Activated CD8-positive, alpha-beta T cell treated with anti-CD3 and anti-CD28 coated beads, Interleukin-2, amount 10 ng/mL, durations not matched to agents 7 days and 5 days (primary cell): ENCODE results near the gene ALPI. TPM values are rescaled to one million over a fixed set of nuclear protein-coding genes. Genes with fewer than 3 reads are reported as not detected.

ENCODE experiments used
- ATAC-seq: fragments of 150-1000 bp; cut with Tn5 transposase; one replicate; pipeline ENCODE4 v1.10.0; 2021; ENCODE audit warnings: moderate library complexity
- CTCF ChIA-PET: fragments of 350-600 bp; sonication (Branson Sonifier 250); formaldehyde crosslinking; loops from one replicate; lab custom pipeline; 2021; ENCODE audit warnings: antibody characterized with exemption; lab: Charles Lee
- POLR2A ChIA-PET: fragments of 350-600 bp; sonication (Branson Sonifier 250); formaldehyde crosslinking; loops from one replicate; lab custom pipeline; 2021; ENCODE audit warnings: antibody characterized with exemption; lab: Charles Lee
- DNase-seq: peaks from one replicate; pipeline ENCODE4 v3.0.0-alpha.2; 2020
- H3K27ac Mint-ChIP-seq: one replicate; pipeline ENCODE4 v1.8.0; 2021; ENCODE audit warnings: mild to moderate bottlenecking, mixed read lengths
- H3K27me3 Mint-ChIP-seq: one replicate; pipeline ENCODE4 v1.8.0; 2021; ENCODE audit warnings: low read depth, mixed read lengths
- H3K36me3 Mint-ChIP-seq: one replicate; pipeline ENCODE4 v1.8.0; 2021; ENCODE audit warnings: low read depth, mixed read lengths
- H3K4me1 Mint-ChIP-seq: one replicate; pipeline ENCODE4 v1.8.0; 2021; ENCODE audit warnings: low read depth, mixed read lengths
- H3K4me3 Mint-ChIP-seq: one replicate; pipeline ENCODE4 v1.8.0; 2021; ENCODE audit warnings: mild to moderate bottlenecking, mixed read lengths
- H3K9me3 Mint-ChIP-seq: one replicate; pipeline ENCODE4 v1.8.0; 2022; ENCODE audit warnings: mixed read lengths; ENCODE audit not compliant: insufficient read depth
- total RNA-seq, 2 experiments: library from RNA; stranded (reverse); gene quantifications; one replicate each; pipeline ENCODE4 v1.2.3, GENCODE V29; 2021

The ALPI gene
- total RNA-seq, 2 experiments from 2014 or later: not detected

- no peaks in the 10 kb centered on the region for H3K4me1 Mint-ChIP-seq
- ChIA-PET CTCF (no interaction called here), POLR2A (no interaction called here)
- DNase-seq (no peak), ATAC-seq (no peak)
- no peaks in the 10 kb centered on the region for H3K9me3 Mint-ChIP-seq
- no peak overlapping the region for H3K27ac Mint-ChIP-seq
- peaks cover 28% of the 10 kb centered on the region for H3K27me3 Mint-ChIP-seq
- no peaks in the 10 kb centered on the region for H3K36me3 Mint-ChIP-seq
- H3K4me3 Mint-ChIP-seq: no peak overlapping the region
Measured at GRCh38 chr2:232492963-232493700, 37.2 kb downstream of the ALPI start.

- ChIA-PET CTCF (no interaction called here), POLR2A (no interaction called here)
- no peaks in the 10 kb centered on the region for H3K4me1 Mint-ChIP-seq
- no peak for ATAC-seq
- no peaks in the 10 kb centered on the region for H3K9me3 Mint-ChIP-seq
- no peak for DNase-seq
- H3K27me3 Mint-ChIP-seq: peaks cover 25% of the 10 kb centered on the region
- H3K4me3 Mint-ChIP-seq: no peak overlapping the region
- H3K36me3 Mint-ChIP-seq: no peaks in the 10 kb centered on the region
- H3K27ac Mint-ChIP-seq: no peak overlapping the region
Measured at GRCh38 chr2:232493701-232494474, 37.9 kb downstream of the ALPI start.

- H3K4me1 Mint-ChIP-seq: no peaks in the 10 kb centered on the region
- no peaks in the 10 kb centered on the region for H3K9me3 Mint-ChIP-seq
- peaks cover 21% of the 10 kb centered on the region for H3K27me3 Mint-ChIP-seq
- DNase-seq (no peak), ATAC-seq (no peak)
- no peak overlapping the region for H3K4me3 Mint-ChIP-seq
- ChIA-PET POLR2A (no interaction called here), CTCF (no interaction called here)
- H3K36me3 Mint-ChIP-seq: no peaks in the 10 kb centered on the region
- no peak overlapping the region for H3K27ac Mint-ChIP-seq
Measured at GRCh38 chr2:232494542-232494941, 38.6 kb downstream of the ALPI start.

- no peak for ATAC-seq
- Mint-ChIP-seq H3K9me3 (no peaks in the 10 kb centered on the region), H3K27me3 (peaks cover 19% of the 10 kb centered on the region), H3K27ac (no peak overlapping the region), H3K4me3 (no peak overlapping the region), H3K36me3 (no peaks in the 10 kb centered on the region), H3K4me1 (no peaks in the 10 kb centered on the region)
- CTCF ChIA-PET: no interaction called here
- DNase-seq: no peak
- POLR2A ChIA-PET: no interaction called here
Measured at GRCh38 chr2:232495292-232495691, 39.3 kb downstream of the ALPI start.

GRCh38 chr2:232496501-232497270, 40.7 kb downstream of the ALPI start:
- Mint-ChIP-seq H3K27me3 (peaks cover 14% of the 10 kb centered on the region), H3K27ac (no peak overlapping the region), H3K9me3 (no peaks in the 10 kb centered on the region), H3K36me3 (no peaks in the 10 kb centered on the region), H3K4me3 (no peak overlapping the region), H3K4me1 (no peaks in the 10 kb centered on the region)
- POLR2A ChIA-PET: no interaction called here
- DNase-seq: no peak
- ATAC-seq: no peak
- CTCF ChIA-PET: no interaction called here

- ATAC-seq (no peak), DNase-seq (no peak)
- H3K36me3 Mint-ChIP-seq: no peaks in the 10 kb centered on the region
- H3K4me1 Mint-ChIP-seq: no peaks in the 10 kb centered on the region
- no peak overlapping the region for H3K27ac Mint-ChIP-seq
- no peak overlapping the region for H3K4me3 Mint-ChIP-seq
- no peaks in the 10 kb centered on the region for H3K9me3 Mint-ChIP-seq
- POLR2A ChIA-PET: no interaction called here
- peaks cover 19% of the 10 kb centered on the region for H3K27me3 Mint-ChIP-seq
- CTCF ChIA-PET: no interaction called here
Measured at GRCh38 chr2:232497348-232497747, 41.4 kb downstream of the ALPI start.

- no peak for ATAC-seq
- no peak overlapping the region for H3K4me3 Mint-ChIP-seq
- CTCF ChIA-PET: no interaction called here
Measured at GRCh38 chr2:232498452-232498851, 42.5 kb downstream of the ALPI start.

GRCh38 chr2:232501331-232501771, 45.4 kb downstream of the ALPI start:
- Mint-ChIP-seq H3K4me1 (peaks cover 2% of the 10 kb centered on the region), H3K36me3 (no peaks in the 10 kb centered on the region), H3K27me3 (peaks cover 42% of the 10 kb centered on the region), H3K27ac (no peak overlapping the region), H3K4me3 (no peak overlapping the region), H3K9me3 (no peaks in the 10 kb centered on the region)
- ChIA-PET CTCF (no interaction called here), POLR2A (no interaction called here)
- ATAC-seq (no peak), DNase-seq (no peak)

More at GRCh38 chr2:232498452-232498851, 42.5 kb downstream of the ALPI start:
- no peaks in the 10 kb centered on the region for H3K9me3 Mint-ChIP-seq
- POLR2A ChIA-PET: no interaction called here
- peaks cover 2% of the 10 kb centered on the region for H3K4me1 Mint-ChIP-seq
- H3K36me3 Mint-ChIP-seq: no peaks in the 10 kb centered on the region
- no peak for DNase-seq
- peaks cover 20% of the 10 kb centered on the region for H3K27me3 Mint-ChIP-seq
- no peak overlapping the region for H3K27ac Mint-ChIP-seq

- POLR2A ChIA-PET: no interaction called here
- Mint-ChIP-seq H3K36me3 (no peaks in the 10 kb centered on the region), H3K9me3 (no peaks in the 10 kb centered on the region), H3K4me1 (peaks cover 2% of the 10 kb centered on the region), H3K4me3 (no peak overlapping the region), H3K27me3 (peaks cover 42% of the 10 kb centered on the region), H3K27ac (no peak overlapping the region)
- no peak for DNase-seq
- ATAC-seq: no peak
- CTCF ChIA-PET: no interaction called here
Measured at GRCh38 chr2:232501794-232502390, 45.9 kb downstream of the ALPI start.

- Mint-ChIP-seq H3K27me3 (peaks cover 42% of the 10 kb centered on the region), H3K4me3 (peak overlapping the region; percentile 40), H3K9me3 (no peaks in the 10 kb centered on the region), H3K36me3 (no peaks in the 10 kb centered on the region), H3K27ac (no peak overlapping the region), H3K4me1 (peaks cover 2% of the 10 kb centered on the region)
- CTCF ChIA-PET: no interaction called here
- POLR2A ChIA-PET: no interaction called here
- ATAC-seq (no peak), DNase-seq (no peak)
Measured at GRCh38 chr2:232502511-232502910, 46.6 kb downstream of the ALPI start.

GRCh38 chr2:232502911-232503808, 47.2 kb downstream of the ALPI start:
- H3K27me3 Mint-ChIP-seq: peaks cover 42% of the 10 kb centered on the region
- no peaks in the 10 kb centered on the region for H3K9me3 Mint-ChIP-seq
- no peaks in the 10 kb centered on the region for H3K36me3 Mint-ChIP-seq
- no peak overlapping the region for H3K27ac Mint-ChIP-seq
- CTCF ChIA-PET: no interaction called here
- POLR2A ChIA-PET: interaction anchor here (0.6 kb wide), 1 partner anchor 32 kb away, joined by 3 read pairs; no protein-coding TSS in a partner anchor
- H3K4me3 Mint-ChIP-seq: peak overlapping the region; percentile 18
- peaks cover 2% of the 10 kb centered on the region for H3K4me1 Mint-ChIP-seq
- ATAC-seq: no peak
- DNase-seq: no peak
